Activated T-cell treated with anti-CD3 and anti-CD28 coated beads, Interleukin-2, amount 50 U/mL, for 24 hours (primary cell): ENCODE data around the gene ITM2B.
"Not testable (repeated sequence)": the region's sequence is repeated elsewhere in the genome, so short reads cannot be mapped to it uniquely, and the experiment has no call there.

Source experiments
- DNase-seq: peaks from one replicate; pipeline ENCODE4 v3.0.0-alpha.2; 2020
- H3K27ac Mint-ChIP-seq: 2 replicates; pipeline ENCODE4 v1.8.0; 2020; ENCODE audit warnings: mild to moderate bottlenecking, mixed read lengths
- H3K27me3 Mint-ChIP-seq: 2 replicates; pipeline ENCODE4 v1.8.0; 2020; ENCODE audit warnings: mixed read lengths
- H3K36me3 Mint-ChIP-seq: 2 replicates; pipeline ENCODE4 v1.8.0; 2020; ENCODE audit warnings: low read depth, mixed read lengths
- H3K4me1 Mint-ChIP-seq: 2 replicates; pipeline ENCODE4 v1.8.0; 2020; ENCODE audit warnings: low read depth, mixed read lengths
- H3K4me3 Mint-ChIP-seq: 2 replicates; pipeline ENCODE4 v1.8.0; 2020; ENCODE audit warnings: mild to moderate bottlenecking, moderate library complexity, mixed read lengths
- H3K9me3 Mint-ChIP-seq: 2 replicates; pipeline ENCODE4 v1.8.0; 2020; ENCODE audit warnings: mixed read lengths

ITM2B gene

DNA sequence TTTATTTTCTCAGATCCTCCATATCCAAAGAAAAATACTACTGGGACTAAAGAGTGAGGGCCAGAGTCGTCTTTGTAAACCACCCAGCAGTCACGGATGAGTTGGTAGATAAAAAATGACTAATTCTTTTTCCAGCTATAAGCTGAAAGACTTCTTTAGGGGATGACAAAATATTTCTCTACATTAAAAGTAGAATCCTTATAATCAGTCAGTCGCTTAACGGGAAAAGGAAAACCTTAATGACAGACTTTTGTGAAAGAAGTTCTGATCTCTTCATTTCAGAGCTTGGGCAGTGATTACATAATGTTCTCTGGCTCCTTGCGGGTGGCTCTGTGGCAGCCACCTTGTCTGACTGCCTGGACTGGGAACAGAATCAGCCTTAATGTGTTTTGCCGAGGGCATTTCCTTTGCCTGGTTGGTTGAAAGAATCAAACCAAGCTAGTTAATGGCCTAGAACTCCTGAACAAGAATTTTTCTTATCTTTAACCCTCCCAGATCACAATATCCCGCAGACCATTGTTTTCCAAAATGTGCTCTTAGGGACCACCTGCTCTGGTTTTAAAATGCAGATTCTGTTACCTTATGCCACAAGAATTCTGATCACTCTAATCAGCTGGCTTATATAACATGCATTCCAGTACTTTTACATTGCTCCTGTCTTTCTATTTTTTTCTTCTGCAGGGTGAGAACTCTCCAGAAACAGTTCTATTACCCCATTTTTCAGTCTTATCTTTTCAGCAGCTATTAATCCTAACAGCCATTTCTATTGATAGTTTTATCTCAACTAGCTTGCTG, 2.5 kb downstream of the ITM2B start:
- no peak for DNase-seq
- Mint-ChIP-seq H3K4me3 (peak overlapping the region; percentile 93), H3K27ac (peak overlapping the region; percentile 90), H3K4me1 (peaks cover 75% of the 10 kb centered on the region), H3K36me3 (peaks cover 43% of the 10 kb centered on the region), H3K9me3 (no peaks in the 10 kb centered on the region), H3K27me3 (no peaks in the 10 kb centered on the region)

- H3K36me3 Mint-ChIP-seq: peaks cover 48% of the 10 kb centered on the region
- no peak for DNase-seq
- H3K27ac Mint-ChIP-seq: peak overlapping the region; percentile 58
- no peaks in the 10 kb centered on the region for H3K9me3 Mint-ChIP-seq
- peak overlapping the region; percentile 93 for H3K4me3 Mint-ChIP-seq
- peaks cover 79% of the 10 kb centered on the region for H3K4me1 Mint-ChIP-seq
- H3K27me3 Mint-ChIP-seq: no peaks in the 10 kb centered on the region
These were observed 3.7 kb downstream of the ITM2B start for GRCh38 chr13:48236528-48237353.

DNA sequence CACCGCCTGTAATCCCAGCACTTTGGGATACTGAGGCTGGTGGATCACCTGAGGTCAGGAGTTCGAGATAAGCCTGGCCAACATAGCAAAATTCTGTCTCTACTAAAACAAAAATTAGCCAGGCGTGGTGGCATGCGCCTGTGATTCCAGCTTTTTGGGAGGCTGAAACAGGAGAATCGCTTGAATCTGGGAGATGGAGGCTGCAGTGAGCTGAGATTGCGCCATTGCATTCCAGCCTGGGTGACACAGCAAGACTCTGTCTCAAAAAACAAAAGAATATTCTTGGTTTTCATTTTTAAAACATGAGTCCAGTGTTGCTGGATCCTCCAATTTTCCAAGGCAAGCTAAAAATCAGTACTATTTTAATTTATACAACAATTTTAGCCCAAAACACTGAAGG, 6.4 kb downstream of the ITM2B start:
- H3K27ac Mint-ChIP-seq, H3K27me3 Mint-ChIP-seq, DNase-seq, H3K9me3 Mint-ChIP-seq, H3K4me3 Mint-ChIP-seq: not testable (repeated sequence)
- Mint-ChIP-seq H3K36me3 (peaks cover 46% of the 10 kb centered on the region), H3K4me1 (peaks cover 83% of the 10 kb centered on the region)

DNA sequence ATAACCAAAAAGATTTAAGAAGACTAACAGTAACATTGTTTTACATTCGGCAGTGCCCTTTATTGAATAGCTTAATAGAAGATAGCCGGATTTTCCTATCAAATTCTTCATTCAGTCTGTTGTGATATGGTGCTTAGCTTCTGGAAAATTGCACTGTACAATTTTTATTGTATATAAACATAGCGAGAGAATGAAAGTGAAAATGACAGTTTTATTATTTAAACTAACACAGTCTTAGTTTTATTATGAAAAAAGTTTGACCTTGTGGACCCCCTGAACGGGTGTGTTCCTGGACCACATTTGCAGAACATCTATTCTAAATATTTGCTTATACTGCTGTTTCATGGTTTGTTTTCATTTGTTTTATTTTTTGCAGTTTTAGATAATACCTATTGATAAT, 8.6 kb downstream of the ITM2B start:
- H3K27me3 Mint-ChIP-seq: no peaks in the 10 kb centered on the region
- DNase-seq: no peak
- no peak overlapping the region for H3K4me3 Mint-ChIP-seq
- peaks cover 77% of the 10 kb centered on the region for H3K4me1 Mint-ChIP-seq
- peaks cover 43% of the 10 kb centered on the region for H3K36me3 Mint-ChIP-seq
- peak overlapping the region; percentile 12 for H3K27ac Mint-ChIP-seq
- no peaks in the 10 kb centered on the region for H3K9me3 Mint-ChIP-seq

GRCh38 chr13:48242677-48243076, 9.7 kb downstream of the ITM2B start:
- H3K27ac Mint-ChIP-seq: peak overlapping the region; percentile 23
- no peaks in the 10 kb centered on the region for H3K27me3 Mint-ChIP-seq
- no peaks in the 10 kb centered on the region for H3K9me3 Mint-ChIP-seq
- no peak for DNase-seq
- no peak overlapping the region for H3K4me3 Mint-ChIP-seq
- peaks cover 70% of the 10 kb centered on the region for H3K4me1 Mint-ChIP-seq
- H3K36me3 Mint-ChIP-seq: peaks cover 34% of the 10 kb centered on the region

- peaks cover 67% of the 10 kb centered on the region for H3K4me1 Mint-ChIP-seq
- no peak for DNase-seq
- no peak overlapping the region for H3K27ac Mint-ChIP-seq
- no peaks in the 10 kb centered on the region for H3K27me3 Mint-ChIP-seq
- H3K9me3 Mint-ChIP-seq: no peaks in the 10 kb centered on the region
- H3K4me3 Mint-ChIP-seq: no peak overlapping the region
- H3K36me3 Mint-ChIP-seq: peaks cover 33% of the 10 kb centered on the region
These were observed 11.2 kb downstream of the ITM2B start for GRCh38 chr13:48244159-48244558.

DNA sequence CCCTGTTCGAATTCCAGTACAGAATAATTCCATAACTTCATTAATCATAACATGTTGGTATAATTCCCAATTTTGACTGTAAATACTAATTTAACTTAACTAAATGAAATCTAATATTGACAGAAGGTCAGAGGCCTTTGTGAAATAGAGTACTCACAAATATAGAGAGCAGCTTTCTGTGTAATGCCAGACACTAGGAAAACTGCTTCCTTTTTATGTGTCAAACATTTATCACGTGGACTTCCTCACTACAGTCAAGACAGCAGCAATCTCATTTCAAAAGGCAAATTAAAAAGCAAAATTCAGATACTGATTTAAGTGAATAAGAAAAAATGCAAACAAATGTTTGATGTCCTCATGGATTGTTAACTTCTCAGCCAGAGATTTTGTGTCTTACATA, 13.1 kb downstream of the ITM2B start:
- peaks cover 70% of the 10 kb centered on the region for H3K4me1 Mint-ChIP-seq
- peak overlapping the region; percentile 70 for H3K27ac Mint-ChIP-seq
- H3K27me3 Mint-ChIP-seq: no peaks in the 10 kb centered on the region
- H3K36me3 Mint-ChIP-seq: peaks cover 26% of the 10 kb centered on the region
- no peak for DNase-seq
- no peaks in the 10 kb centered on the region for H3K9me3 Mint-ChIP-seq
- H3K4me3 Mint-ChIP-seq: no peak overlapping the region

DNA sequence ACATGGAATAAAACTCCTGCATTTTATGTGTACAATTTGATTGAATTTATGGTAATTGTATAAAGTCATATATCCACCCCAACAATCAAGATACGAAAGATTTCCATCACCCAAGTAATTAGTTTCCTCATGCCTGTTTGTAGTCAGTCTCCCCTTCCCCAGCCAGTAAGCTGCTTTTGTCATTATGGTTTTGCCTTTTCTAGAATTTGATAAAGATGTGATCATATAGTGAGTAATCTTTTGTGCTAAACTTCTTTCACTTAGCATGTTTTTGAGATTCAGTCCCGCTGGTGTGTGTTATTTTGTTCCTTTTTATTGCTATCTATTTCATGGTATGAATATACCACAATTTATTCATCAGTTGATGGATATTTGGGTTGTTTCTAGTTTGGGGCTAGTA, 16.0 kb downstream of the ITM2B start:
- no peaks in the 10 kb centered on the region for H3K9me3 Mint-ChIP-seq
- no peaks in the 10 kb centered on the region for H3K27me3 Mint-ChIP-seq
- H3K4me3 Mint-ChIP-seq: no peak overlapping the region
- H3K4me1 Mint-ChIP-seq: peaks cover 73% of the 10 kb centered on the region
- DNase-seq: no peak
- H3K27ac Mint-ChIP-seq: peak overlapping the region; percentile 88
- peaks cover 39% of the 10 kb centered on the region for H3K36me3 Mint-ChIP-seq

DNA sequence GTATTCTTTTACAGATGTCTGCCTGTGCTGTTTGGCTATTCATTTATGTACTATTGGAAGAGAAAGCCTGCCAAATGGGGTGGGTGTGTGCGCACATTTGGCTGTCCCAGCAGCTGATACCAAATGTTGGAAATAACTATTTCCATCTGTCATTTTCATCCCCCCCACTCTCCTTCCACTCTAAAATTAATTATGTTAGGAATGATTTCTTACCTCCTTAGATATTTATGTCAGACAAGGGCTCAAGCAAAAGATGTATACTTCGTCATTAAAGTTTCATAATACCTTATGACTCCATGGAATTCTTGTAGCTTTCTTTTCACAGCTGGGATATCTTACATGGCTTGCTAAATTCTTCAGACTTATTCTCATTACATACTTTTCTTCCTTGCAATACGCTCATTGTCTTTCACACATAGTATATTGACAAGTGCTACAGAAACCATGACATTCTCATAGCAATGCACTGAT, 18.6 kb downstream of the ITM2B start:
- H3K27me3 Mint-ChIP-seq: no peaks in the 10 kb centered on the region
- H3K9me3 Mint-ChIP-seq: no peaks in the 10 kb centered on the region
- peaks cover 60% of the 10 kb centered on the region for H3K36me3 Mint-ChIP-seq
- no peak overlapping the region for H3K4me3 Mint-ChIP-seq
- peaks cover 71% of the 10 kb centered on the region for H3K4me1 Mint-ChIP-seq
- DNase-seq: no peak
- H3K27ac Mint-ChIP-seq: no peak overlapping the region

GRCh38 chr13:48252176-48252575, 19.2 kb downstream of the ITM2B start:
- Mint-ChIP-seq H3K4me3 (no peak overlapping the region), H3K9me3 (no peaks in the 10 kb centered on the region), H3K4me1 (peaks cover 71% of the 10 kb centered on the region), H3K36me3 (peaks cover 62% of the 10 kb centered on the region), H3K27me3 (no peaks in the 10 kb centered on the region), H3K27ac (no peak overlapping the region)
- DNase-seq: no peak

- peaks cover 74% of the 10 kb centered on the region for H3K36me3 Mint-ChIP-seq
- H3K4me1 Mint-ChIP-seq: peaks cover 73% of the 10 kb centered on the region
- H3K27ac Mint-ChIP-seq: peak overlapping the region; percentile 60
- H3K9me3 Mint-ChIP-seq: no peaks in the 10 kb centered on the region
- H3K4me3 Mint-ChIP-seq: no peak overlapping the region
- DNase-seq: no peak
- no peaks in the 10 kb centered on the region for H3K27me3 Mint-ChIP-seq
These were observed 20.8 kb downstream of the ITM2B start for GRCh38 chr13:48253849-48254248.

DNA sequence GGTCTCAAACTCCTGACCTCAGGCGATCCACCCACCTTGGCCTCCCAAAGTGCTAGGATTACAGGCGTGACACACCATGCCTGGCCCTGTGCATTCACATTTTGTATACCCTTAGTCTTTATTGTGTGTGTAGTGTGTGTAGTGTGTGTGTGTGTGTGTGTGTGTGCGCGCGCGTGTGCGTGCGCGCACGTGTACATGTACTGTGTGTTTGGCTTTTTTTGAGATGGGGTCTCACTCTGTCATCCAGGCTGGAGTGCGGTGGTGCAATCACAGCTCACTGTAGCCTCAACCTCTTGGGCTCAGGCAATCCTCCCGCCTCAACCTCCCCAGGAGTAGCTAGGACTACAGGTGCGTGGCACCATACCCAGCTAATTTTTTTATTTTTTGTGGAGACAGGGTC, 22.1 kb downstream of the ITM2B start:
- no peak overlapping the region for H3K4me3 Mint-ChIP-seq
- no peaks in the 10 kb centered on the region for H3K9me3 Mint-ChIP-seq
- H3K27me3 Mint-ChIP-seq: no peaks in the 10 kb centered on the region
- H3K27ac Mint-ChIP-seq: peak overlapping the region; percentile 50
- peaks cover 84% of the 10 kb centered on the region for H3K36me3 Mint-ChIP-seq
- no peak for DNase-seq
- H3K4me1 Mint-ChIP-seq: peaks cover 72% of the 10 kb centered on the region

DNA sequence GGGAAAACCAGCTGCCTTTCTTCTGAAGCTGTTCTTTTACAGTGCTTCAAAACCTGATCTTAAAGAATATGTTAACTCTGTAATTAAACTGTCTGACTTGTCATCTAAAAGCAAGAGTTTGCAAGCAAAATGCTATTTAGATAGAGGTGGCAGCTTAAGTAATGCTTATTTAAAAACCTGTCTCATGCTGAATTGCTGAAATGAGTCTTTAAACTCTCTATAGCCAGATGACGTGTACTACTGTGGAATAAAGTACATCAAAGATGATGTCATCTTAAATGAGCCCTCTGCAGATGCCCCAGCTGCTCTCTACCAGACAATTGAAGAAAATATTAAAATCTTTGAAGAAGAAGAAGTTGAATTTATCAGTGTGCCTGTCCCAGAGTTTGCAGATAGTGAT, 22.9 kb downstream of the ITM2B start:
- no peaks in the 10 kb centered on the region for H3K27me3 Mint-ChIP-seq
- H3K9me3 Mint-ChIP-seq: no peaks in the 10 kb centered on the region
- H3K36me3 Mint-ChIP-seq: peaks cover 85% of the 10 kb centered on the region
- H3K4me1 Mint-ChIP-seq: peaks cover 71% of the 10 kb centered on the region
- no peak overlapping the region for H3K4me3 Mint-ChIP-seq
- H3K27ac Mint-ChIP-seq: peak overlapping the region; percentile 38
- no peak for DNase-seq

DNA sequence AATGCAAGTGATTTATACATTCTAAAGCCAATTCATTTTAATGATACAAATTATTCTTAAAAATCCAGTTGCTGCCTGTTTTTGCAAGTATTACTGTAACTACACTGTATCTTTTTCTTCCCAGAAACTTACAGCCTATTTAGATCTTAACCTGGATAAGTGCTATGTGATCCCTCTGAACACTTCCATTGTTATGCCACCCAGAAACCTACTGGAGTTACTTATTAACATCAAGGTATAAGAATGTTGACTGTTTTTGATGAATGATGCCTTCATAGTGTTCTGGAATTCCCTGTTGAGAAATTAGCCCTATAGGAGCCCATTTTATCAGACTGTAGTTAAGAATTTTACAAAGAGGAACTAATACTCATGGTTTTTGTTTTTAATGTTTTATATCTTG, 25.0 kb downstream of the ITM2B start:
- no peak overlapping the region for H3K4me3 Mint-ChIP-seq
- H3K4me1 Mint-ChIP-seq: peaks cover 64% of the 10 kb centered on the region
- H3K27ac Mint-ChIP-seq: peak overlapping the region; percentile 59

DNA sequence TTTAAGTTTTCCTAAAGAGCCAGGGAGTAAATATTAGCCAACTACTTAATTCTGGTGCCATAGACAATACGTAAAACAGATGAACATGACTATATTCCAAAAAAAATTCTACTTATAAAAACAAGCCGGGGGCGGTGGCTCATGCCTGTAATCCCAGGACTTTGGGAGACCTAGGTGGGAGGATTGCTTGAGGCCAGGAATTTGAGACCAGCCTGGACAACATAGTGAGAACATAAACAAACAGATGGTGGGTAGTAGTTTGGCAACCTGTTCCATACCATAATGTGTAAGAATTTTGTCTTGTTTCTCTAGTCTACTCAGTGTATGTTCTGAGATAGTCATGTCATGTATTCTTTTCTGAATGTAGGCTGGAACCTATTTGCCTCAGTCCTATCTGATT, 25.4 kb downstream of the ITM2B start:
- Mint-ChIP-seq H3K9me3 (no peaks in the 10 kb centered on the region), H3K36me3 (peaks cover 92% of the 10 kb centered on the region), H3K27me3 (no peaks in the 10 kb centered on the region), H3K4me3 (no peak overlapping the region), H3K27ac (peak overlapping the region; percentile 63), H3K4me1 (peaks cover 67% of the 10 kb centered on the region)
- no peak for DNase-seq

More for the DNA sequence above, 25.0 kb downstream of the ITM2B start:
- Mint-ChIP-seq H3K9me3 (no peaks in the 10 kb centered on the region), H3K36me3 (peaks cover 89% of the 10 kb centered on the region), H3K27me3 (no peaks in the 10 kb centered on the region)
- DNase-seq: no peak
